Measurements from ENCODE around the gene SERPINC1. TPM values are rescaled to one million over a fixed set of nuclear protein-coding genes. Genes with fewer than 3 reads are reported as not detected.

Gene SERPINC1
- total and polyA plus RNA-seq, 9 of the 15 experiments (the other 6 are each of a cell fraction or from before 2014, with no cell fraction given), result 0.07 to 1.2 (median 0.50) TPM

DNA sequence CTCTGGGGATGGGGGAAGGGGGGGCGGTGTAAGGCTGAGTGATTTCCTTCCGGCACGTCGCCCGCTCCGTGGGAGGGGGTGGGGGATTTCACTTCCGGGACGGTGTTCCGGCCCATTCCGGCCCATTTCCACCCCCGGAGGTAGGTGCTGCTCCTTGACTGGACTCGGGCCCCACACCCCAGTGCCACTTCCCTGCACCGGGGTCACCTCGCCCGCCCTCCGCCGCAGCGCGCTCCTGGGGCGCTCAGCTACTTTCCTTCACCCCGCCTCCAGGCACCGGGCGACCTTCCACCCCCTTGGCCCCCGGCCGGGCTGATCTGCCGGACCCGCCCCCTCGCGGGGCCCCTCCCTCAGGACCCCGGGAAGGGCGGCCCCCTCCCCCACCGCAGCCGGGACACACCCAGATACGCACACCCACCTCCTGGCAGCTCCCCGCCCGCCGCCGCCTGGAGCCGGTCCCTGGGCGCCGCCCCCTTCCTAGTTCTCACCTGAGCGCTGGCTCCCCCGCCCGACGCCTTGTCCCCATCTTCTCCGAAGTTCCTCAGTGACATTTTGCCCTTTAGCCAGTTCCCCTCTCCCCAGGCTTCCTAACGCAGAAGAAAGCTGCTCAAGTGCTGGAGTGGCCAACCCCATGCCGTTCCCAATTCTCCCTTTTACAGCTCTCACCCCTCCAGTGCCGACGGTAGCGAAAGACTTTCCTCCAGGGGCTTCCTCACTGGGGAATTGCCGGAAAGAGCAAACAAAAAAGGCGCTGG is 48.7 kb downstream of the SERPINC1 start, which contains the start of gene ZBTB37:
TSS of gene ZBTB37 (plus strand) at position 115 of the 755 bp plus-strand sequence. CDS start 1,846 bp downstream, outside the sequence.
- CTCF ChIA-PET (ENCODE audit: low intra/inter-chr PET ratio), result interaction anchor here (0.6 kb wide), 3 partner anchors 181 to 834 kb away, joined by 3 to 6 read pairs (median 4); no protein-coding TSS in a partner anchor
- in situ Hi-C loops (cut with MboI), result no loop called here
- POLR2A ChIA-PET, result interaction anchor here (0.5 to 9.7 kb wide), 69 partner anchors 8 to 1336 kb away, joined by 3 to 183 read pairs (median 4); partner anchors contain the start of genes CENPL, DARS2, KLHL20 and MRPS14
- TF ChIP-seq ZNF23 (CRISPR knock-in tag; IDR thresholded peaks at IDR 0.05) (no peak), ZBTB1 (CRISPR knock-in tag; IDR thresholded peaks at IDR 0.05; ENCODE audit: borderline replicate concordance, low read depth) (peak; percentile 38; the same call in 1 of the 2 replicates), REST (IDR thresholded peaks at IDR 0.05; ENCODE audit: borderline replicate concordance) (peak; percentile 98), REST (CRISPR knock-in tag; IDR thresholded peaks at IDR 0.05; ENCODE audit: low read depth) (no peak), HIVEP1 (CRISPR knock-in tag; IDR thresholded peaks at IDR 0.05) (peak; percentile 81), GABPA (tag; conservative IDR thresholded peaks at IDR 0.05; ENCODE audit: low read depth) (peak; percentile 99), GATAD2B (IDR thresholded peaks at IDR 0.05; ENCODE audit: borderline replicate concordance) (peak; percentile 25; the same call in 1 of the 2 replicates), TCF3 (CRISPR knock-in tag; IDR thresholded peaks at IDR 0.05) (0 out of 2 replicates have a peak, but pooled peaks have one; percentile 9), ZNF263 (CRISPR knock-in tag; IDR thresholded peaks at IDR 0.05; ENCODE audit: borderline replicate concordance) (peak; percentile 6), PCBP2 (IDR thresholded peaks at IDR 0.05; ENCODE audit: low read depth, low read length, poor library complexity, severe bottlenecking) (no peak), POLR2G (IDR thresholded peaks at IDR 0.05; ENCODE audit: low read depth, low read length) (peak; percentile 85)

More for the DNA sequence above, 48.7 kb downstream of the SERPINC1 start, which contains the start of gene ZBTB37:
- DNase-seq (ENCODE audit: extremely low read depth in 1 of 4, low spot score in 3 of 4) (peak; percentile 97 to 99 (median 98)), FAIRE-seq (no peak), ATAC-seq (peak; percentile 81)
- H3K27ac ChIP-seq (ENCODE audit: extremely low read depth, low read depth, low read length), result peak within 1 kb of the TSS; percentile 95
- 0% methylated on average over 21 of the region's 53 CpGs for WGBS (ENCODE audit: insufficient coverage, low coverage, missing lambda C conversion rate)
- H3K79me2 ChIP-seq (ENCODE audit: control insufficient read depth, insufficient read depth, low read length), result peaks cover 80% of the 10 kb centered on the region
- peak within 1 kb of the TSS; percentile 86 for H3K4me3 ChIP-seq
- H3K36me3 ChIP-seq (ENCODE audit: control insufficient read depth, insufficient read depth, low read length), result peaks cover 52% of the 10 kb centered on the region
- H3K9me1 ChIP-seq (ENCODE audit: control insufficient read depth, insufficient read depth, low read length), result peaks cover 2% of the 10 kb centered on the region
- intact Hi-C loops (cut with micrococcal nuclease), result loop anchor here (1.0 to 5.0 kb wide), 5 partner anchors 44 to 391 kb away; partner anchors contain the start of genes CENPL, DARS2, PRDX6 and RABGAP1L
- H2AFZ ChIP-seq (ENCODE audit: low read depth, low read length), result peak within 1 kb of the TSS; percentile 89
- H3K27me3 ChIP-seq (ENCODE audit: control insufficient read depth in 2 of 2, insufficient read depth in 2 of 2, low read length in 2 of 2), result no peaks in the 10 kb centered on the region; a peak in 1 of 5 replicates
- peaks cover 17 to 34% of the 10 kb centered on the region in 2 experiments for H3K4me1 ChIP-seq (replicated peaks in 1 of 2; ENCODE audit: control insufficient read depth in 2 of 2, insufficient read depth in 2 of 2, low read length in 2 of 2)
- H4K20me1 ChIP-seq (replicated peaks; ENCODE audit: control insufficient read depth, insufficient read depth, low read length), result peaks cover 39% of the 10 kb centered on the region
- BruUV-seq (replicated peaks), result no TSS peak
- H3K9me3 ChIP-seq (replicated peaks; ENCODE audit: control insufficient read depth, insufficient read depth, low read depth, low read length), result no peaks in the 10 kb centered on the region
- peak within 1 kb of the TSS; percentile 94 to 97 for H3K9ac ChIP-seq (ENCODE audit: insufficient read depth in 1 of 2, low read depth in 2 of 2, low read length in 2 of 2)
- H3K4me2 ChIP-seq (ENCODE audit: insufficient read depth, low read length), result peak within 1 kb of the TSS; percentile 100

Data from K562 (cell line).